K562 (cell line): ENCODE results near the gene DPY19L1. TPM values are rescaled to one million over a fixed set of nuclear protein-coding genes. Genes with fewer than 3 reads are reported as not detected.
"Not testable (repeated sequence)": the region's sequence is repeated elsewhere in the genome, so short reads cannot be mapped to it uniquely, and the experiment has no call there.

Source experiments
- ATAC-seq: fragments of 200-7000 bp; cut with Tn5 transposase; 3 replicates; pipeline ENCODE4 v1.9.1; 2020; ENCODE audit warnings: moderate library complexity
- BruUV-seq: library from RNA; stranded (reverse); fragments of 400-500 nt; replicated peaks from 2 replicates; lab custom pipeline; 2021; lab: Mats Ljungman, UMichigan
- CTCF ChIA-PET: fragments of 300-600 bp; formaldehyde crosslinking; extraction: SDS; loops from one replicate; lab custom pipeline; 2021; ENCODE audit warnings: low intra/inter-chr PET ratio; lab: Yijun Ruan, JAX
- POLR2A ChIA-PET: fragments of 300-600, 350-650 bp; sonication (Branson Sonifier 250); formaldehyde crosslinking; extraction: SDS; loops from one replicate; lab custom pipeline; 2021; ENCODE audit warnings: antibody characterized with exemption, inconsistent platforms; lab: Yijun Ruan, JAX
- DNase-seq, 4 experiments: peaks; one replicate each; pipeline versions ENCODE4 v3.0.0 to v3.0.0-alpha.2; 2011 to 2018; ENCODE audit warnings: low spot score in 3 of 4, mixed read lengths in 3 of 4; ENCODE audit errors: extremely low read depth in 1 of 4
- FAIRE-seq: peaks from 2 replicates; lab custom pipeline; 2011; peaks lifted over from hg19 to GRCh38; lab: Jason Lieb, UNC
- H2AFZ ChIP-seq: 2 replicates; pipeline ENCODE4 v1.6.0; 2011; ENCODE audit warnings: low read depth, low read length, control low read depth, inconsistent platforms
- H3K27ac ChIP-seq: fragments of 200-600 bp; 3 replicates; pipeline ENCODE4 v1.8.0; 2011; ENCODE audit warnings: low read depth, mild to moderate bottlenecking, control low read depth, inconsistent platforms, low read length, moderate library complexity, mixed read lengths; ENCODE audit errors: extremely low read depth
- H3K27me3 ChIP-seq, 2 experiments: fragments of 300-600 bp in 1 of 2; 2 replicates in 1 of 2; 3 replicates in 1 of 2; pipeline versions ENCODE4 v1.6.0 to v1.8.0; 2011; ENCODE audit warnings: inconsistent platforms in 2 of 2, low read length in 2 of 2, mild to moderate bottlenecking in 1 of 2, mixed read lengths in 1 of 2, moderate library complexity in 1 of 2; ENCODE audit not compliant: control insufficient read depth in 2 of 2, insufficient read depth in 2 of 2
- H3K36me3 ChIP-seq: fragments of 300-600 bp; 3 replicates; pipeline ENCODE4 v1.8.0; 2011; ENCODE audit warnings: mild to moderate bottlenecking, low read length, inconsistent platforms; ENCODE audit not compliant: control insufficient read depth, insufficient read depth
- H3K4me1 ChIP-seq, 2 experiments: fragments of 200-600 bp in 1 of 2; replicated peaks in 1 of 2; 2 replicates in 1 of 2; 3 replicates in 1 of 2; pipeline versions ENCODE4 v1.5.1 to v1.8.0; 2011; ENCODE audit warnings: inconsistent platforms in 2 of 2, low read length in 2 of 2, mild to moderate bottlenecking in 1 of 2, mixed read lengths in 1 of 2, moderate library complexity in 1 of 2; ENCODE audit not compliant: control insufficient read depth in 2 of 2, insufficient read depth in 2 of 2
- H3K4me2 ChIP-seq: 2 replicates; pipeline ENCODE4 v1.6.1; 2011; ENCODE audit warnings: low read length, control low read depth, inconsistent platforms, mixed read lengths; ENCODE audit not compliant: insufficient read depth
- H3K4me3 ChIP-seq: fragments of 200-600 bp; sonication (generic), shearing (Covaris generic); 2 replicates; pipeline ENCODE4 v1.5.1; 2016; ENCODE audit warnings: control low read depth, inconsistent platforms
- H3K79me2 ChIP-seq: fragments of 200-600 bp; 3 replicates; pipeline ENCODE4 v1.8.0; 2011; ENCODE audit warnings: low read length, inconsistent platforms; ENCODE audit not compliant: control insufficient read depth, insufficient read depth
- H3K9ac ChIP-seq, 2 experiments: 2 replicates each; pipeline versions ENCODE4 v1.6.0 to v1.6.1; 2011; ENCODE audit warnings: low read depth in 2 of 2, low read length in 2 of 2, control low read depth in 1 of 2, inconsistent platforms in 1 of 2, mild to moderate bottlenecking in 1 of 2, mixed read lengths in 1 of 2; ENCODE audit not compliant: insufficient read depth in 1 of 2
- H3K9me1 ChIP-seq: one replicate; pipeline ENCODE4 v1.6.0; 2011; ENCODE audit warnings: inconsistent platforms, mild to moderate bottlenecking, low read length, moderate library complexity; ENCODE audit not compliant: control insufficient read depth, insufficient read depth
- H3K9me3 ChIP-seq: replicated peaks from 2 replicates; pipeline ENCODE4 v1.5.1; 2011; ENCODE audit warnings: low read depth, low read length, inconsistent platforms; ENCODE audit not compliant: control insufficient read depth, insufficient read depth
- H4K20me1 ChIP-seq: replicated peaks from 2 replicates; pipeline ENCODE4 v1.6.1; 2011; ENCODE audit warnings: low read length, inconsistent platforms, mixed read lengths; ENCODE audit not compliant: control insufficient read depth, insufficient read depth
- CTCF ChIP-seq, 3 experiments: IDR thresholded peaks in 2 of 3; conservative IDR thresholded peaks in 1 of 3; 2 replicates each; pipeline ENCODE4 v1.5.1; 2011 to 2012; ENCODE audit warnings: low read length in 3 of 3, mild to moderate bottlenecking in 3 of 3, control low read depth in 2 of 3, improper control_type of control experiment in 1 of 3, inconsistent platforms in 1 of 3, low read depth in 1 of 3, mixed read lengths in 1 of 3, moderate library complexity in 1 of 3; ENCODE audit not compliant: insufficient read depth in 2 of 3
- RAD21 ChIP-seq, 2 experiments: fragments of 250-450 bp in 1 of 2; fragments of 450-650 bp in 1 of 2; sonication (Bioruptor Pico) in 1 of 2; formaldehyde crosslinking in 1 of 2; IDR thresholded peaks in 1 of 2; conservative IDR thresholded peaks in 1 of 2; 2 replicates each; pipeline versions ENCODE4 v1.4.0 to v1.8.0; 2020 to 2022; ENCODE audit warnings: mild to moderate bottlenecking in 2 of 2, moderate library complexity in 1 of 2
- WGBS: fragments of 100-300 bp; shearing (Covaris generic); methylation state at CpG from one replicate; pipeline ENCODE4 v1.1.6; 2016; ENCODE audit warnings: low coverage, mixed read lengths; ENCODE audit not compliant: insufficient coverage; ENCODE audit errors: missing lambda C conversion rate; 5-methylcytosine and 5-hydroxymethylcytosine counted together
- in situ Hi-C: fragments of 300-500 bp; cut with MboI; formaldehyde crosslinking; loops from 4 replicates; pipeline ENCODE4 v1.15.0; 2018; ENCODE audit warnings: inconsistent platforms, mixed read lengths
- intact Hi-C: fragments of 100-400 bp; cut with micrococcal nuclease; formaldehyde crosslinking; loops from 2 replicates; pipeline ENCODE4 v1.14.2; 2022
- polyA plus RNA-seq, 8 experiments: library from polyadenylated mRNA; depleted of rRNA in 4 of 8; stranded (reverse) in 5 of 8; unstranded in 3 of 8; fragments of >200 nt; fragmentation: Nextera tagmentation in 2 of 8; fragmentation: Illumina TruSeq in 1 of 8; extraction: Ambion mirVana in 2 of 8; extraction: Trizol in 1 of 8; gene quantifications; 2 replicates each; pipeline versions ENCODE4 v1.2.1 to v1.2.3, GENCODE V29; 2011 to 2014; ENCODE audit warnings: inconsistent platforms in 1 of 8, missing spikeins in 1 of 8
- total RNA-seq, 7 experiments: library from RNA; depleted of rRNA in 6 of 7; stranded (reverse); fragments of >200 nt in 6 of 7; fragmentation: Illumina TruSeq in 2 of 7; extraction: Trizol in 2 of 7; gene quantifications; 2 replicates each; pipeline versions ENCODE4 v1.2.1 to v1.2.3, GENCODE V29; 2011 to 2021; ENCODE audit warnings: low replicate concordance in 1 of 7

The DPY19L1 gene
- total and polyA plus RNA-seq, 9 of the 15 experiments (the other 6 are each of a cell fraction or from before 2014, with no cell fraction given) = 4.0 to 34.3 (median 22.1) TPM

GRCh38 chr7:35057505-35058451 lies 20.5 kb upstream of the DPY19L1 start:
- H3K9ac ChIP-seq, H3K4me2 ChIP-seq, H3K36me3 ChIP-seq, POLR2A ChIA-PET, H3K27ac ChIP-seq, H3K4me1 ChIP-seq, BruUV-seq, FAIRE-seq, H3K9me1 ChIP-seq, H3K9me3 ChIP-seq, ATAC-seq, H2AFZ ChIP-seq, H3K27me3 ChIP-seq, H4K20me1 ChIP-seq, CTCF ChIA-PET, H3K4me3 ChIP-seq, H3K79me2 ChIP-seq, DNase-seq: not testable (repeated sequence)
- in situ Hi-C loops (loop anchor here (25.0 kb wide), 1 partner anchor 480 kb away; no protein-coding TSS in a partner anchor), intact Hi-C loops (loop anchor here (10.0 kb wide), 1 partner anchor 467 kb away; no protein-coding TSS in a partner anchor)
- WGBS = 1% methylated on average over 10 of the region's 11 CpGs

GRCh38 chr7:35055733-35056132 lies 18.4 kb upstream of the DPY19L1 start:
- H3K4me3 ChIP-seq, FAIRE-seq, H3K27me3 ChIP-seq, DNase-seq, H3K9me3 ChIP-seq, H4K20me1 ChIP-seq, H3K79me2 ChIP-seq, H3K27ac ChIP-seq, H2AFZ ChIP-seq, H3K4me2 ChIP-seq, H3K36me3 ChIP-seq, CTCF ChIA-PET, POLR2A ChIA-PET, H3K9ac ChIP-seq, H3K4me1 ChIP-seq, BruUV-seq, H3K9me1 ChIP-seq: not testable (repeated sequence)
- peak; percentile 83 for ATAC-seq
- intact Hi-C loops (loop anchor here (10.0 kb wide), 1 partner anchor 469 kb away; no protein-coding TSS in a partner anchor), in situ Hi-C loops (loop anchor here (25.0 kb wide), 1 partner anchor 482 kb away; no protein-coding TSS in a partner anchor)
- peak; percentile 37 to 47 (median 41); a peak in 5 of 6 replicates for TF ChIP-seq CTCF (IDR thresholded peaks at IDR 0.05 in 2 of 3, conservative IDR thresholded peaks at IDR 0.05 in 1 of 3; ENCODE audit: insufficient read depth in 2 of 3, low read depth in 1 of 3, low read length in 3 of 3)
- TF ChIP-seq RAD21 (CRISPR knock-in tag; conservative IDR thresholded peaks at IDR 0.05 in 1 of 2, IDR thresholded peaks at IDR 0.05 in 1 of 2) = peak; percentile 22 to 32; a peak in 2 of 4 replicates
- WGBS = 0% methylated on average over 2 of the region's 2 CpGs
